Measurements from ENCODE around the gene MKNK2. TPM values are rescaled to one million over a fixed set of nuclear protein-coding genes. Genes with fewer than 3 reads are reported as not detected.

MKNK2 gene
- polyA plus RNA-seq, 1 donor from 2014 or later = 27.6 TPM

- H3K79me2 ChIP-seq (replicated peaks; ENCODE audit: insufficient read depth, low read length) = peaks cover 15% of the 10 kb centered on the region
- H3K4me2 ChIP-seq (ENCODE audit: low read length) = no peak overlapping the region
- H3K4me3 ChIP-seq (ENCODE audit: low read length) = no peak overlapping the region
- no peak overlapping the region for H3K9ac ChIP-seq (ENCODE audit: low read length)
- no peaks in the 10 kb centered on the region for H3K9me2 ChIP-seq (ENCODE audit: insufficient read depth, low read length)
- H3K27ac ChIP-seq (ENCODE audit: low read length) = no peak overlapping the region
- H2AFZ ChIP-seq (ENCODE audit: low read depth, low read length) = no peak overlapping the region
- no peaks in the 10 kb centered on the region for H3K36me3 ChIP-seq (ENCODE audit: insufficient read depth, low read length)
- H3K9me3 ChIP-seq (ENCODE audit: low read length) = no peaks in the 10 kb centered on the region
- no peaks in the 10 kb centered on the region for H3F3A ChIP-seq (ENCODE audit: insufficient read depth, low read length, poor library complexity, severe bottlenecking)
- no peak for TF ChIP-seq EP300 (conservative IDR thresholded peaks at IDR 0.05; ENCODE audit: poor library complexity, severe bottlenecking)
- TF ChIP-seq POLR2AphosphoS5 (IDR thresholded peaks at IDR 0.05) = no peak
- TF ChIP-seq EZH2 (IDR thresholded peaks at IDR 0.05; ENCODE audit: borderline replicate concordance, insufficient read depth, low read length, poor library complexity, severe bottlenecking) = no peak
- TF ChIP-seq RAD21 (conservative IDR thresholded peaks at IDR 0.05) = no peak
- TF ChIP-seq MXI1 (conservative IDR thresholded peaks at IDR 0.05; ENCODE audit: poor library complexity, severe bottlenecking) = no peak
- TF ChIP-seq SMC3 (conservative IDR thresholded peaks at IDR 0.05; ENCODE audit: poor library complexity) = no peak
- TF ChIP-seq REST (IDR thresholded peaks at IDR 0.05; ENCODE audit: borderline replicate concordance) = no peak
- TF ChIP-seq TAF1 (IDR thresholded peaks at IDR 0.05; ENCODE audit: low read depth) = no peak
- TF ChIP-seq CTCF (IDR thresholded peaks at IDR 0.05; ENCODE audit: poor library complexity, severe bottlenecking) = no peak
- H3K27me3 ChIP-seq (ENCODE audit: insufficient read depth, low read depth, low read length) = no peaks in the 10 kb centered on the region
- no peaks in the 10 kb centered on the region for H4K20me1 ChIP-seq (ENCODE audit: insufficient read depth)
These were observed 32.3 kb downstream of the MKNK2 start for GRCh38 chr19:2018752-2019151.

GRCh38 chr19:2016041-2016807, 34.8 kb downstream of the MKNK2 start:
- Histone ChIP-seq H3K9me2 (ENCODE audit: insufficient read depth, low read length) (no peaks in the 10 kb centered on the region), H3K79me2 (replicated peaks; ENCODE audit: insufficient read depth, low read length) (peaks cover 21% of the 10 kb centered on the region), H3K9me3 (ENCODE audit: low read length) (no peaks in the 10 kb centered on the region), H3K36me3 (ENCODE audit: insufficient read depth, low read length) (no peaks in the 10 kb centered on the region), H4K20me1 (ENCODE audit: insufficient read depth) (no peaks in the 10 kb centered on the region), H3K27me3 (ENCODE audit: insufficient read depth, low read depth, low read length) (no peaks in the 10 kb centered on the region), H3K27ac (ENCODE audit: low read length) (peak overlapping the region; percentile 44), H3K9ac (ENCODE audit: low read length) (peak overlapping the region; percentile 44), H3F3A (ENCODE audit: insufficient read depth, low read length, poor library complexity, severe bottlenecking) (no peaks in the 10 kb centered on the region), H3K4me3 (ENCODE audit: low read length) (peak overlapping the region; percentile 55), H3K4me2 (ENCODE audit: low read length) (no peak overlapping the region), H2AFZ (ENCODE audit: low read depth, low read length) (no peak overlapping the region)
- TF ChIP-seq TAF1 (IDR thresholded peaks at IDR 0.05; ENCODE audit: low read depth) = no peak
- TF ChIP-seq MXI1 (conservative IDR thresholded peaks at IDR 0.05; ENCODE audit: poor library complexity, severe bottlenecking) = no peak
- TF ChIP-seq SMC3 (conservative IDR thresholded peaks at IDR 0.05; ENCODE audit: poor library complexity) = no peak
- no peak for TF ChIP-seq EZH2 (IDR thresholded peaks at IDR 0.05; ENCODE audit: borderline replicate concordance, insufficient read depth, low read length, poor library complexity, severe bottlenecking)
- no peak for TF ChIP-seq RAD21 (conservative IDR thresholded peaks at IDR 0.05)
- no peak for TF ChIP-seq REST (IDR thresholded peaks at IDR 0.05; ENCODE audit: borderline replicate concordance)
- TF ChIP-seq POLR2AphosphoS5 (IDR thresholded peaks at IDR 0.05) = no peak
- TF ChIP-seq CTCF (IDR thresholded peaks at IDR 0.05; ENCODE audit: poor library complexity, severe bottlenecking) = no peak
- no peak for TF ChIP-seq EP300 (conservative IDR thresholded peaks at IDR 0.05; ENCODE audit: poor library complexity, severe bottlenecking)
